B cell (primary cell): Measurements from ENCODE around the gene GH2. TPM values are rescaled to one million over a fixed set of nuclear protein-coding genes. Genes with fewer than 3 reads are reported as not detected.

ENCODE experiments used
- ATAC-seq: fragments of 200-7000 bp; cut with Tn5 transposase; one replicate; pipeline ENCODE4 v1.10.0; 2021; ENCODE audit warnings: low read depth, mild to moderate bottlenecking, moderate number of reproducible peaks, moderate library complexity
- CTCF ChIA-PET: fragments of 350-600 bp; sonication (Branson Sonifier 250); formaldehyde crosslinking; loops from one replicate; lab custom pipeline; 2021; ENCODE audit warnings: antibody characterized with exemption, inconsistent platforms; lab: Charles Lee
- POLR2A ChIA-PET: fragments of 350-600 bp; sonication (Branson Sonifier 250); formaldehyde crosslinking; loops from one replicate; lab custom pipeline; 2021; ENCODE audit warnings: antibody characterized with exemption; lab: Charles Lee
- DNase-seq: peaks from one replicate; pipeline ENCODE4 v3.0.0; 2013
- H2AFZ ChIP-seq: 2 replicates; pipeline ENCODE4 v1.6.1; 2012; ENCODE audit warnings: mild to moderate bottlenecking, low read depth, low read length; ENCODE audit not compliant: insufficient read depth, poor library complexity, severe bottlenecking
- H3K27ac ChIP-seq, 2 donors: 1 replicate in 1 of 2; 2 replicates in 1 of 2; pipeline ENCODE4 v1.5.1; 2012 to 2013; ENCODE audit warnings: low read length in 2 of 2, mild to moderate bottlenecking in 2 of 2, moderate library complexity in 1 of 2
- H3K27me3 ChIP-seq, 4 experiments: fragments of 200-600 bp in 1 of 4; sonication (generic) in 1 of 4; replicated peaks in 1 of 4; 1 replicate in 2 of 4; 2 replicates in 2 of 4; pipeline versions ENCODE4 v1.6.1 to v1.7.0; 2013 to 2016; ENCODE audit warnings: low read length in 3 of 4, mild to moderate bottlenecking in 2 of 4, mixed read lengths in 1 of 4, moderate library complexity in 1 of 4; ENCODE audit not compliant: insufficient read depth in 4 of 4, control insufficient read depth in 3 of 4; ENCODE audit errors: control extremely low read depth in 1 of 4
- H3K36me3 ChIP-seq, 2 experiments: replicated peaks in 1 of 2; 1 replicate in 1 of 2; 2 replicates in 1 of 2; pipeline versions ENCODE4 v1.6.1 to v1.7.1; 2013; ENCODE audit warnings: low read length in 1 of 2; ENCODE audit not compliant: insufficient read depth in 2 of 2, control insufficient read depth in 1 of 2; ENCODE audit errors: control extremely low read depth in 1 of 2, extremely low read depth in 1 of 2
- H3K4me1 ChIP-seq, 2 donors: fragments of 200-600 bp in 1 of 2; sonication (generic) in 1 of 2; 1 replicate in 1 of 2; 2 replicates in 1 of 2; pipeline versions ENCODE4 v1.5.1 to v1.6.1; 2013 to 2017; ENCODE audit warnings: low read length in 2 of 2; ENCODE audit not compliant: control insufficient read depth in 2 of 2, insufficient read depth in 2 of 2
- H3K4me2 ChIP-seq: replicated peaks from 2 replicates; pipeline ENCODE3; 2012; ENCODE audit warnings: mild to moderate bottlenecking, low read depth, low read length; ENCODE audit not compliant: poor library complexity, severe bottlenecking
- H3K4me3 ChIP-seq, 5 experiments: fragments of 200-600 bp in 1 of 5; sonication (generic) in 1 of 5; 1 replicate in 3 of 5; 2 replicates in 2 of 5; pipeline versions ENCODE4 v1.5.1 to v1.7.0; 2011 to 2016; ENCODE audit warnings: low read length in 4 of 5, mild to moderate bottlenecking in 4 of 5, low read depth in 2 of 5, control low read depth in 1 of 5, moderate library complexity in 1 of 5; ENCODE audit not compliant: insufficient read depth in 1 of 5; ENCODE audit errors: control extremely low read depth in 1 of 5, extremely low read depth in 1 of 5
- H3K79me2 ChIP-seq: fragments of 200-600 bp; sonication (generic); one replicate; pipeline ENCODE4 v1.6.0; 2016; ENCODE audit warnings: low read length; ENCODE audit not compliant: control insufficient read depth, insufficient read depth
- H3K9ac ChIP-seq: fragments of 200-600 bp; sonication (generic); 2 replicates; pipeline ENCODE4 v1.6.1; 2017; ENCODE audit warnings: mild to moderate bottlenecking, low read length, moderate library complexity
- H3K9me3 ChIP-seq, 3 donors: one replicate each; pipeline versions ENCODE4 v1.6.1 to v1.7.1; 2013; ENCODE audit warnings: low read length in 2 of 3; ENCODE audit not compliant: control insufficient read depth in 2 of 3, insufficient read depth in 1 of 3; ENCODE audit errors: control extremely low read depth in 1 of 3
- H4K20me1 ChIP-seq: 2 replicates; pipeline ENCODE4 v1.6.0; 2012; ENCODE audit warnings: mild to moderate bottlenecking, low read length; ENCODE audit not compliant: insufficient read depth, control insufficient read depth, poor library complexity, severe bottlenecking
- H3K27ac Mint-ChIP-seq: one replicate; pipeline ENCODE4 v1.8.0; 2021; ENCODE audit warnings: mixed read lengths
- H3K27me3 Mint-ChIP-seq: one replicate; pipeline ENCODE4 v1.8.0; 2021; ENCODE audit warnings: mixed read lengths
- H3K4me1 Mint-ChIP-seq: one replicate; pipeline ENCODE4 v1.8.0; 2021; ENCODE audit warnings: mixed read lengths
- H3K4me3 Mint-ChIP-seq: one replicate; pipeline ENCODE4 v1.8.0; 2021; ENCODE audit warnings: mixed read lengths
- H3K9me3 Mint-ChIP-seq: one replicate; pipeline ENCODE4 v1.8.0; 2022; ENCODE audit warnings: mixed read lengths; ENCODE audit not compliant: insufficient read depth
- CTCF ChIP-seq: fragments of 200-600 bp; IDR thresholded peaks from one replicate; pipeline ENCODE4 v1.8.0; 2022; ENCODE audit warnings: antibody characterized with exemption, mild to moderate bottlenecking
- EZH2 ChIP-seq: IDR thresholded peaks from 2 replicates; pipeline ENCODE4 v1.6.1; 2012; ENCODE audit warnings: borderline replicate concordance, low read depth, mild to moderate bottlenecking, moderate library complexity, low read length; ENCODE audit not compliant: insufficient read depth, poor library complexity, severe bottlenecking
- WGBS: methylation state at CpG from one replicate; pipeline ENCODE4 v1.1.5; 2013; ENCODE audit warnings: missing lambda C conversion rate; ENCODE audit not compliant: insufficient coverage; 5-methylcytosine and 5-hydroxymethylcytosine counted together
- intact Hi-C: fragments of 100-400 bp; cut with micrococcal nuclease; formaldehyde crosslinking; loops from one replicate; pipeline ENCODE4 v1.10.0; 2022
- polyA plus RNA-seq: library from polyadenylated mRNA; depleted of rRNA; stranded (reverse); fragments of >200 nt; gene quantifications from 2 replicates; pipeline ENCODE4 v1.2.3, GENCODE V29; 2012
- total RNA-seq, 2 donors: library from RNA; stranded (reverse); fragments of 120-200 nt in 1 of 2; gene quantifications; 1 replicate in 1 of 2; 2 replicates in 1 of 2; pipeline versions ENCODE4 v1.2.3 to v1.2.4, GENCODE V29; 2013 to 2022

GH2 gene
- total and polyA plus RNA-seq, 2 donors (not counting 1 experiment from before 2014, with no cell fraction given): not detected

- Histone ChIP-seq H3K27me3 (no peaks in the 10 kb centered on the region), H3K36me3 (peaks cover 0 to 51% of the 10 kb centered on the region in 2 experiments), H3K4me3 (peak overlapping the region; percentile 80 to 100 (median 97)), H3K9ac (peak overlapping the region; percentile 97), H4K20me1 (peaks cover 46% of the 10 kb centered on the region), H3K79me2 (peaks cover 84% of the 10 kb centered on the region), H3K4me1 (peaks cover 72 to 85% of the 10 kb centered on the region in 2 donors), H2AFZ (no peak overlapping the region), H3K27ac (peak overlapping the region; percentile 83 to 85), H3K4me2 (peak overlapping the region; percentile 97), H3K9me3 (peaks cover 0 to 5% (median 0%) of the 10 kb centered on the region in 3 donors)
- intact Hi-C loops: loop anchor here (1.0 to 5.0 kb wide), 3 partner anchors 12 to 566 kb away; partner anchors contain the start of genes ICAM2 and POLG2
- H3K4me3 Mint-ChIP-seq: peak overlapping the region; percentile 99
- H3K27ac Mint-ChIP-seq: peak overlapping the region; percentile 97
- ATAC-seq: peak; percentile 39
- no peaks in the 10 kb centered on the region for H3K9me3 Mint-ChIP-seq
- ChIA-PET POLR2A (interaction anchor here (1.0 to 12.1 kb wide), 10 partner anchors 9 to 89 kb away, joined by 3 to 360 read pairs (median 8); partner anchors contain the start of genes GH1, ICAM2 and PRR29), CTCF (interaction anchor here (0.7 to 26.0 kb wide), 12 partner anchors 9 to 202 kb away, joined by 3 to 834 read pairs (median 6); partner anchors contain the start of genes GH1 and ICAM2)
- TF ChIP-seq EZH2: no peak
- no peak for TF ChIP-seq CTCF
- H3K4me1 Mint-ChIP-seq: peaks cover 86% of the 10 kb centered on the region
- 16% methylated on average over 15 of the region's 16 CpGs for WGBS
- DNase-seq: peak; percentile 77
- H3K27me3 Mint-ChIP-seq: no peaks in the 10 kb centered on the region
Measured at GRCh38 chr17:63930951-63931575, 49.3 kb upstream of the GH2 start.
